ENCODE data around the gene RNF149. TPM values are rescaled to one million over a fixed set of nuclear protein-coding genes. Genes with fewer than 3 reads are reported as not detected.

Gene RNF149
- total RNA-seq, 4 donors from 2014 or later, result 14.7 to 27.7 (median 18.5) TPM

GRCh38 chr2:101258804-101259203 is 49.7 kb downstream of the RNF149 start:
- Histone ChIP-seq H3K4me1 (peaks cover 12 to 26% of the 10 kb centered on the region in 2 donors), H3K27me3 (no peaks in the 10 kb centered on the region), H3K4me3 (no peak overlapping the region), H3K36me3 (peaks cover 0 to 32% of the 10 kb centered on the region in 2 donors), H3K9me3 (no peaks in the 10 kb centered on the region), H3K27ac (no peak overlapping the region)
- in situ Hi-C loops (cut with MboI; ENCODE audit: low sequenced_read_pairs in 4 of 4), result loop anchor here in 1 of 4 donors (10.0 kb wide), 1 partner anchor 46 kb away; the partner anchor contains the start of gene RNF149
- TF ChIP-seq CTCF (IDR thresholded peaks at IDR 0.05 in 4 of 5, conservative IDR thresholded peaks at IDR 0.05 in 1 of 5) (no peak), POLR2A (IDR thresholded peaks at IDR 0.05) (no peak)
- ATAC-seq (no peak), DNase-seq (no peak)
- intact Hi-C loops (cut with DNase I; ENCODE audit: low total_unique reads), result no loop called here

DNA sequence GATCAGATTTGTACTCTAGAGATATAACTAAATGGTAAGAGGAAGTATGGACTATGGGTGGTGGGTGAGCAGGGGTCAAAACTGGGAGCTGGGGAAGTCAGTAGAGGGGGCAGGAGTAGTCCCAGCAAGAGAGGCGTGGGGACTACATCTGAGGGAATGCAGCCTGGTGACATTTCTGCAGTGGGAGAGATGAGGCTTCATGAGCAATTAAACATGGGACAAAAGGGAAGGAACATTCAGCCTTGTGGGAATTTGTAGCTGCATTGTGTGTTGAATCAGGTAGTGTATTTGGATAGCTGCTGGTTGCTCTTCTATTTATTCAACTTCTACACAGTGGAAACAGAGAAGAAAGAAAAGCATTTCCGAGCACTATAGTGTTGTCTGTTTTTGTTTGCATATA is 52.2 kb downstream of the RNF149 start:
- TF ChIP-seq POLR2A (IDR thresholded peaks at IDR 0.05), result no peak
- TF ChIP-seq CTCF (IDR thresholded peaks at IDR 0.05 in 4 of 5, conservative IDR thresholded peaks at IDR 0.05 in 1 of 5), result no peak

GRCh38 chr2:101255501-101255900 is 53.0 kb downstream of the RNF149 start:
- no peak for ATAC-seq

More for the DNA sequence above, 52.2 kb downstream of the RNF149 start:
- no peak for ATAC-seq
- peaks cover 17 to 31% of the 10 kb centered on the region in 2 donors for H3K4me1 ChIP-seq
- intact Hi-C loops (cut with DNase I; ENCODE audit: low total_unique reads) (no loop called here), in situ Hi-C loops (cut with MboI; ENCODE audit: low sequenced_read_pairs in 4 of 4) (loop anchor here in 1 of 4 donors (10.0 kb wide), 1 partner anchor 48 kb away; the partner anchor contains the start of gene RNF149)
- DNase-seq, result no peak
- H3K4me3 ChIP-seq, result no peak overlapping the region
- no peaks in the 10 kb centered on the region for H3K27me3 ChIP-seq
- no peak overlapping the region for H3K27ac ChIP-seq
- H3K36me3 ChIP-seq, result peaks cover 0 to 19% of the 10 kb centered on the region in 2 donors
- no peaks in the 10 kb centered on the region for H3K9me3 ChIP-seq

GRCh38 chr2:101253703-101254450 is 54.6 kb downstream of the RNF149 start:
- Histone ChIP-seq H3K27me3 (no peaks in the 10 kb centered on the region), H3K4me3 (peak overlapping the region; percentile 72 to 99 (median 84)), H3K9me3 (no peaks in the 10 kb centered on the region), H3K4me1 (peaks cover 17 to 31% of the 10 kb centered on the region in 2 donors), H3K36me3 (peaks cover 0 to 7% of the 10 kb centered on the region in 2 donors), H3K27ac (peak overlapping the region; percentile 81 to 100 (median 94))
- TF ChIP-seq CTCF (IDR thresholded peaks at IDR 0.05 in 4 of 5, conservative IDR thresholded peaks at IDR 0.05 in 1 of 5) (no peak), POLR2A (IDR thresholded peaks at IDR 0.05) (no peak)
- DNase-seq (no peak), ATAC-seq (no peak)
- intact Hi-C loops (cut with DNase I; ENCODE audit: low total_unique reads) (no loop called here), in situ Hi-C loops (cut with MboI; ENCODE audit: low sequenced_read_pairs in 4 of 4) (loop anchor here in 1 of 4 donors (10.0 kb wide), 1 partner anchor 51 kb away; the partner anchor contains the start of gene RNF149)

More at GRCh38 chr2:101255501-101255900, 53.0 kb downstream of the RNF149 start:
- no peak for TF ChIP-seq POLR2A (IDR thresholded peaks at IDR 0.05)
- TF ChIP-seq CTCF (IDR thresholded peaks at IDR 0.05 in 4 of 5, conservative IDR thresholded peaks at IDR 0.05 in 1 of 5), result no peak
- Histone ChIP-seq H3K4me1 (peaks cover 17 to 31% of the 10 kb centered on the region in 2 donors), H3K27me3 (no peaks in the 10 kb centered on the region), H3K4me3 (no peak overlapping the region), H3K36me3 (peaks cover 0 to 15% of the 10 kb centered on the region in 2 donors), H3K27ac (no peak overlapping the region), H3K9me3 (no peaks in the 10 kb centered on the region)
- in situ Hi-C loops (cut with MboI; ENCODE audit: low sequenced_read_pairs in 4 of 4) (loop anchor here in 1 of 4 donors (10.0 kb wide), 1 partner anchor 49 kb away; the partner anchor contains the start of gene RNF149), intact Hi-C loops (cut with DNase I; ENCODE audit: low total_unique reads) (no loop called here)
- no peak for DNase-seq
